Stimulated activated CD8-positive, alpha-beta memory T cell treated with anti-CD3 and anti-CD28 coated beads, Interleukin-15, amount 100 ng/mL, for 1 hour (primary cell): ENCODE measurements around the gene RAB33B.
"Not testable (repeated sequence)": the region's sequence is repeated elsewhere in the genome, so short reads cannot be mapped to it uniquely, and the experiment has no call there.

Source experiments
- DNase-seq: peaks from one replicate; pipeline ENCODE4 v3.0.0-alpha.2; 2020; ENCODE audit warnings: low read depth

RAB33B gene

GRCh38 chr4:139464512-139464911 lies 10.6 kb downstream of the RAB33B start:
- not testable (repeated sequence) for DNase-seq

DNA sequence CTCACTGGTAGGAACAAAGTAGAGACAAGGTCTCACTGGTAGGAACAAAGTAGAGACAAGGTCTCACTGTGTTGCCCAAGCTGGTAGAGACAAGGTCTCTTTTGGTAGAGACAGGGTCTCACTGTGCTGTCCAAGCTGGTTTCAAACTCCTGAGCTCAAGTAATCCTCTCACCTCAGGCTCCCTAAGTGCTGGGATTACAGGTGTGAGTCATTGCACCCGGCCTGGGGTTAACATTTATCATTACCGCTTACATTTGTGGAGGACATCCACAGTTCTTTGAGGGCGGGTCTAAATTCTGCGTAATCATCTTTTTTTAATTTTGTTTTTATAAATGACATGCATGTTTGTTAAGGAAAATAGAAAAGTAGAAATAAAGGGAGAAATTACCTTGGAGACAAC lies 12.0 kb downstream of the RAB33B start:
- DNase-seq = no peak

DNA sequence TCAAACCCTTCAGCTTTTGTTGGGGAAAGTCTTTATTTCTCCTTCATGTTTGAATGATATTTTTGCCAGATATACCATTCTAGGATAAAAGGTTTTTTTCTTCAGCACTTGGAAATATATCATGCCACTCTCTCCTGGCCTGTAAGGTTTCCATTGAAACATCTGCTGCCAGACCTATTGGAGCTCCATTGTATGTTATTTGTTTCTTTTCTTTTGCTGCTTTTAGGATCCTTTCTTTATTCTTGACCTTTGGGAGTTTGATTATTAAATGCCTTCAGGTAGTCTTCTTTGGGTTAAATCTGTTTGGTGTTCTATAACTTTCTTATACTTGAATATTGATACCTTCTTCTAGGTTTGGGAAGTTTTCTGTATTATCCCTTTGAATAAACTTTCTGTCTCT lies 14.8 kb downstream of the RAB33B start:
- DNase-seq = not testable (repeated sequence)

DNA sequence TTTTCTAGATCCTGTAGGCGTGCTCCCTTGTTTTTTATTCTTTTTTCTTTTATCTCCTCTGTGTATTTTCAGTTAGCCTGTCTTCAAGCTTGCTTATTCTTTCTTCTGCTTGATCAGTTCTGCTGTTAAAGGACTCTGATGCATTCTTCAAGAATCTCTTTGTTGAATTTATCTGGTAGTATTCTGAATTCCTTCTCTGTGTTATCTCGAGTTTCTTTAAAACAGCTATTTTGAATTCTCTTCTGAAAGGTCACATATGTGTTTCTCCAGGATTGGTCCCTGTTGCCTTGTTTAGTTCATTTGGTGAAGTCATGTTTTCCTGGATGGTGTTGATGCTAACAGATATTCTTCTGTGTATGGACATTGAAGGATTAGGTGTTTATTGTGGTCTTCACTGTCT lies 15.3 kb downstream of the RAB33B start:
- no peak for DNase-seq

DNA sequence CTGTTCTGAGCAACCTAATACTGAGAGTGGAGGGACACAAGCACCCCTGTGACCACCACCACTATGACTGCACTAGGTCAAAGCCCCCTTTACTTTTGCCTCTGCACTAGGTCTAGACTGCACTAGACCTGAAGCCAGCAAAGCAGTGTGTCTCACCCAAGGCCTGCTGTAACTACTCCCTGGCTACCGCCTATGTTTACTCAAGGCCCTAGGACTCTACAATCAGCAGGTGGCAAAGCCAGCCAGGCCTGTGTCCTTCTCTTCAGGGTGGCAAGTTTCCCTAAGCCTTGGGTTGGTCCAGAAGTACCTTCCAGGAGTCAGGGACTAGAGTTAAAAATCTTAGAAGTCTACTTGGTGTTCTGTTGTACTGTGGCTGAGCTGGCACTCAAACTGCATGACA lies 15.9 kb downstream of the RAB33B start:
- DNase-seq = no peak

DNA sequence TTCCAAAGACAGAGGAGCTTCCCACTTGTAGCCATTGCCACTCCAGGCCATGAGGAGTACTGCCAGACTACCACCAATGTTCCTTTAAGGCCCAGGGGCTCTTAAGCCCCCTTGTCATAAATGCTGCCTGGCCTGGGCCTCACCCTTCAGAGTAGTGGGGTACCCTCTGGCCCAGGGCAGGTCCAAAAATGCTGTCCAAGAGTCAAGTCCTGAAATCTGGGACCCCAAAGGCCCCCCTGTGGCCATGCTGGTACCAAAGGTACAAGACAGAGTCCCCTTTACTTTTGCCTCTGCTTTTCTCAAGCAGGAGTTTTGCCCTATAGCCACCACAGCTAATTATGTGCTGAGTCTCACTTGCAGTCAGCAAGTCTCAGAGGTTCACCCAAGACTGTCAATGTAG lies 16.4 kb downstream of the RAB33B start:
- DNase-seq = no peak

- DNase-seq = no peak
Observed at GRCh38 chr4:139470997-139471665, 17.2 kb downstream of the RAB33B start.

DNA sequence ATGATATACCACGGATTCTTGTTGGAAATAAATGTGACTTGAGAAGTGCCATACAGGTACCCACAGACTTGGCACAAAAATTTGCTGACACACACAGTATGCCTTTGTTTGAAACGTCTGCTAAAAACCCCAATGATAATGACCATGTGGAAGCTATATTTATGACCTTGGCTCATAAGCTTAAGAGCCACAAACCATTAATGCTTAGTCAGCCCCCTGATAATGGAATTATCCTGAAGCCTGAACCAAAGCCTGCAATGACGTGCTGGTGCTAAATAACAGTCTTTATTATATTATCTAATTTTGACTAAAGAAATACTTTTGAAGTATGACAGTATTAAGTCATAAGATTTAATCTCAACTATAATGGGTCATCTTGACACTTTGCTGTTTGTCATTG lies 18.9 kb downstream of the RAB33B start:
- DNase-seq = no peak

GRCh38 chr4:139476363-139476762 lies 22.4 kb downstream of the RAB33B start:
- DNase-seq = no peak

DNA sequence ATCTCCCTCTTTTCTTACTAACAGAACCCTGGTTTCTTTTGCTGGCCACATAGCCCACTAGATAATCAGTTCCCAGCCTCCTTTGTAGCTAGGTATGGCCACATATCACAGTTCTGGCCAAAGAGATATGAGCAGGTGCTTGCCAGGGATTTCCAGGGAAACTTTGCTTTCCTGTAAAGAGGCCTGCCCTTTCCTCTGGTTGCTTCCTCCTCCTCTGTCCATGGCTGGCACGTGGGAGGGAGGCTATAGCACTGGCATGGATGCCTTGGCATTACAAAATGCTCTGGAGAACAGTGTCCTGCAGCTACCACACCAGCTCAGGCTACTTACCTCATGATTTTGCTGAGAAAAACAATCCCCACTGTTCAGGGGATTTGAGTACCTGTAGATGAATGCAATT lies 27.5 kb downstream of the RAB33B start:
- no peak for DNase-seq

DNA sequence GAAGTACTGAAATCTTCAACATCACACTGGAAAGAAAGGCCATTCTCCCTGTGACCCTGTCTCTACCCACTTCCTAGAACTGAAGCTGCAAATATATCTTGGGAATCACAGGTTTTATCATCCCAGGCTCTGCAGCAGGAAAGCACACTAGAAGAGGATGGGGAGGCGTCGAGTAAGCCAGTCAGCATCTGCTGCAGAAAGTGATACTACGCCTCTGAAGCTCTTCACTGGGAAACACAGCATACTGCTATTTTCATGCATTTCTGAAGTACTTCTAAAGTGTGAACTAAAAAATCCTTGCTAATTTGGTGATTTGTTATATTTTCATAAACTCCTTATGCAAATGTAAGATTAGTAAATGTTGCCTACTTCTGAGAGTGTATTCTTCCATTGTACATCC lies 29.1 kb downstream of the RAB33B start:
- no peak for DNase-seq

DNA sequence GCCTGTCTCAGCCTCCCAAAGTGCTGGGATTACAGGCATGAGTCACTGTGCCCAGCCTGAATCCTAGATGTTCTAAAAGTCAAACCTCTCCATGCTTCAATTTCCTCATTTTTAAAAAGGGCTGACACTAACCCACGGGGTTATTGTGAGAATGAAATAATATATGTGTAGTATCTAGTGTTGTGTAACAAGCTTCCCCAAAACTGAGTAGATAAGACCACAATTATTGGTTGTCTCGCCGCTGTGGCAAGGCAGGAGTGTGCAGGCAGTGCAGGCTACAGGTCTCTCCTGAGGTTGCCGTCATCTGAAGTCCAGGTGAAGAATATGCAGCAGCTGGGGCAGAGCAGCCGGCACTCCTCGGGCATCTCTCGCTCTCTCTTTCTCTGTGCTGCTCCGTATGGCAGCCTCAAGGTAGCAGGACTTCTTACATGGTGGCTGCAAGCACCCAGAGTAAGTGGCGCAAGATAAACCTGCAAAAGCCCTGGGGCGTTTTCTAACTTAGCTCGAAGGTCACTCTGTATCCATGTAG lies 30.9 kb downstream of the RAB33B start:
- DNase-seq = no peak

GRCh38 chr4:139488442-139488841 lies 34.5 kb downstream of the RAB33B start:
- DNase-seq = no peak

- DNase-seq = no peak
Observed at GRCh38 chr4:139489638-139490037, 35.7 kb downstream of the RAB33B start.

GRCh38 chr4:139492429-139492828 lies 38.5 kb downstream of the RAB33B start:
- no peak for DNase-seq

GRCh38 chr4:139493176-139493575 lies 39.3 kb downstream of the RAB33B start:
- DNase-seq = no peak

GRCh38 chr4:139499186-139499585 lies 45.3 kb downstream of the RAB33B start:
- no peak for DNase-seq

- no peak for DNase-seq
Observed at GRCh38 chr4:139501117-139501516, 47.2 kb downstream of the RAB33B start.

DNA sequence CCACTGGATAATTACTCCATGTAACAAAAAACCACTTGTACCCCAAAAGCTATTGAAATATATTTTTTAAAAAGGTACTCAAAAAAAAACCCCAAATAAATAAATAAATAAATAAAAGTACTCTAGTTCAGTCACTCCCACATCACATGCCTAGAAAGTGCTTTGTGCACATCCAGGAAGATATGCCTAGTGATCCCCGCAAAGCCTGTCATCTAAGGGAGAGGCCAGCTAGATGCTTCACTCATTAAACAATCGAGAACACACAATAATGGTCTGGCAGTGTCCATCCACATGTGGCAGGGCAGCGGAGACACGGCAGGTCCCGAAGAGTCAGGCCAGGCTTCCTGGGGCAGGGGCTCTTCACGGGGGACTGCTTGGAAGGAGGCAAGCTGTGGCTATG lies 47.6 kb downstream of the RAB33B start:
- DNase-seq = no peak

DNA sequence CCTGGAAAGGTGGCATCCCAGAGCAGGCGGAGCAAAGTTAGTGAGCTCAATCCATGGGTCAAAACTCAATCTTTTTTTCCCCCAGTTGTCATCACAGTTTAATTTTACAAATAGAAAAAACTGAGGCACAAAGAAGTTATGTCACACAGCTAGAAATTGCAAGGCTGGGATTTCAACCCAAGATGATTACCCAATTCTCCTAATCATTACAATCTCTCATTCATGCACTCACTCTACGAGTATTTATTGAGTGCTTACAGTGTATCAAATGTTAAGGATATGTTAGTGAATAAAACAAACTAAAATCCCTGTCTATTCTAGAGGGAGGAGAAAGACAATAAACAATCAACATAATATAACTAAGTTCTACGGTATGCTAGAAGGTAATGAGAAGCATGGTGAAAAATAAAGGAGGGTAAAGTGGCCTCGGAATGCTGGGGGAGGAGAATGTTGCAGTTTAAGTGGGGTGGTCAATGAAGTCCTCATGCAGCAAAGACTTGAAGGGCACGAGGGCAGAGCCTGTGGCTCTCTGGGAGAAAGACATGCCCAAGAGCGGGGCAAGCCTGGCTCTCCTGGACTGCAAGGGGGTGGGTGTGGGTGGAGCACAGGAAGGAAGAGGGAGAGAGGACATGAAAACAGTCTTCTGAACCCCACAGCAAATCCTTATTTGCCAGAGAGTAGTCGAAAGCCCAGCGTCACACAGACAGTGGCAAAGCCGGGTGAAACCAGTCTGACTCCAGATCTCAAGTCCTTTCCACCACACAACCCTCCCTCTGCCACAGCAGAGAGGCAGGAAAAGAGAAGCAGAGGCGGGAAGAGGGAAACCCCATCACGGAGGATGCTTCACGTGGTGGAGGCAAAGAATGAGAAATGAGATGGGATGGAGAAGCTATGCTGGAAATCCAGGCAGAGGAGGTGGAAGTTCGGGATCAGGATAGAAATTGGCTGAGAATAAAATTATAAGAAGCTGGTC lies 48.3 kb downstream of the RAB33B start:
- DNase-seq = no peak

- no peak for DNase-seq
Observed at GRCh38 chr4:139503622-139504166, 49.8 kb downstream of the RAB33B start.

DNA sequence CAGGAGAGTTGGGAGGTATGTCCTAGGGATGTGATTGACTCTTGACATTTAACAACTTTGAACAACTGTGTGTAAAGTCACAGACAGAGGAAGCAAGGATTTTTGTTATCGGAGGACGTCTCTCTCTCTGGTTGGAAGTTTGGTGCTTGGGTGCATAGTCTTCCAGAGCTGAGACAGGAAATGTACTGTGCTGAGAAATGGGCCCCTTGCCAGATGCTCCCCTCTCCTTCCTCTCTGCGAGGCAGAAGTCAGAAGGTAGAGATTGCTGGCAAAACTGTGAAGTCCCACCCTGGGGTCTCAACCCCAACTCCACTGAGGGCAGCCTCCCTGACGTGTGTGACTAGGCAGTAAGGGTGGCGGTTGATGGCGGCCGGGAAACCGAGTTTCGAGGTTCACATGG lies 52.9 kb downstream of the RAB33B start:
- DNase-seq = no peak
